NT2/D1 (cell line): ENCODE data around the gene AHDC1.

Experiments
- YY1 ChIP-seq: IDR thresholded peaks from 2 replicates; pipeline ENCODE4 v1.6.1; 2011; ENCODE audit not compliant: insufficient read length, insufficient read depth
- ZNF274 ChIP-seq: IDR thresholded peaks from 2 replicates; pipeline ENCODE4 v1.6.1; 2011; ENCODE audit warnings: mild to moderate bottlenecking, low read depth, low read length

- TF ChIP-seq YY1 (no peak), ZNF274 (no peak)
These were observed 80.5 kb downstream of the AHDC1 start for GRCh38 chr1:27523337-27524020.
